NK-92 (cell line): Measurements from ENCODE around the gene CCDC152.
"Not testable (repeated sequence)": the region's sequence is repeated elsewhere in the genome, so short reads cannot be mapped to it uniquely, and the experiment has no call there.

ENCODE experiments used
- DNase-seq: peaks from one replicate; lab custom pipeline; 2025; ENCODE audit not compliant: unreplicated experiment; lab: John Stamatoyannopoulos, UW

CCDC152 gene

DNA sequence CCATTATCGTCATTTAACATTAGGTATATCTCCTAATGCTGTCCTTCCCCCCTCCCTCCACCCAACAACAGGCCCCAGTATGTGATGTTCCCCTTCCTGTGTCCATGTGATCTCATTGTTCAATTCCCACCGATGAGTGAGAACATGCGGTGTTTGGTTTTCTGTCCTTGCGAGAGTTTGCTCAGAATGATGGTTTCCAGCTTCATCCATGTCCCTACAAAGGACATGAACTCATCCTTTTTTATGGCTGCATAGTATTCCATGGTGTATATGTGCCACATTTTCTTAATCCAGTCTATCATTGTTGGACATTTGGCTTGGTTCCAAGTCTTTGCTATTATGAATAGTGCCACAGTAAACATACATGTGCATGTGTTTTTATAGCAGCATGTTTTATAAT, 87.8 kb downstream of the CCDC152 start:
- DNase-seq = not testable (repeated sequence)

DNA sequence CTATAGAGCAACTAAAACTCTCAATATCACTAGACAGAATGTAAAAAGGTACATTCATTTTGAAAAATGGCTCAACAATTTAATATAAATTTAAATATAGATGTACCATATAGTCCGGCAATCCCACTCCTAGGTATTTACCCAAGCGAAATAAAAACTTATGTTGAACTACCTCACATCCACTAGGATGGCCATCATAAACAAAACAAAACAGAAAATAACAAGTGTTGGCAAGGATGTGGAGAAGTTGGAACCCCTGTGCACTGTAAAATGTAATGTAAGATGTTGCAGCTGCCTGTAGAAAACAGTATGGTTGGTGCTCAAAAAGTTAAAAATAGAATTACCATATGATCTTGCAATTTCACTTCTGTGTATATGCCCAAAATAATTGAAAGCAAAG, 91.9 kb downstream of the CCDC152 start:
- DNase-seq = no peak

- DNase-seq = no peak
These were observed 94.9 kb downstream of the CCDC152 start for GRCh38 chr5:42851481-42851880.
